GM12892 (cell line): ENCODE measurements around the gene BGLAP.

Source experiments
- POLR2A ChIP-seq: IDR thresholded peaks from 2 replicates; pipeline ENCODE4 v1.6.1; 2011; ENCODE audit warnings: low read depth, low read length, control low read depth
- POLR2AphosphoS5 ChIP-seq: IDR thresholded peaks from 2 replicates; pipeline ENCODE4 v1.6.1; 2011; ENCODE audit warnings: low read depth, low read length, control low read depth
- TAF1 ChIP-seq: IDR thresholded peaks from 2 replicates; pipeline ENCODE4 v1.6.1; 2011; ENCODE audit warnings: low read depth, mild to moderate bottlenecking, control low read depth, low read length, borderline replicate concordance

DNA sequence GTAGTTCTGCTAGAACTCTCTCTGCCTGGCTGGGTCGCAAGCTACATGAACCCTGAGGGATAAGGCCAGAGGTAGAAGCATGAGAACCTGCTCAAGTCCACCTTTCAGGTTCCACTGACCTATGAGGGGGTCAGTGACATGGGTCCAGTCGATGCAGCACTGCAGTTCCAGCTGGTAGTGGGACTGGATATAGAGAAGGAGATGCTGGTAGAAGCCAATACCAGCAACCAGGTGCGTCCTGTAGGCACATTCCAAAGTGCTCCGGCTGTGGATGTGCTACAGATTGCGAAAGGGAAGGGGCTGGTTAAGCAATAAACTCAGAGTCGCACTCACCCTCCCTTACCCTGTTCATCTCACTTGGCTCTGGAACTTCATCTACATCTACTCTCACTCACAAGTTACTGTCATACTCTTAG lies 35.0 kb downstream of the BGLAP start:
- TF ChIP-seq POLR2AphosphoS5 = no peak
- no peak for TF ChIP-seq POLR2A
- no peak for TF ChIP-seq TAF1
